Activated T-cell treated with anti-CD3 and anti-CD28 coated beads, Interleukin-2, amount 50 U/mL, for 72 hours (primary cell): ENCODE data around the gene PEX11G. TPM values are rescaled to one million over a fixed set of nuclear protein-coding genes. Genes with fewer than 3 reads are reported as not detected.
"Not testable (repeated sequence)": the region's sequence is repeated elsewhere in the genome, so short reads cannot be mapped to it uniquely, and the experiment has no call there.

Experiments used
- ATAC-seq, 2 donors: fragments of 150-1000 bp; cut with Tn5 transposase; replicated peaks in 1 of 2; 2 replicates each; pipeline ENCODE4 v1.10.0; 2021; ENCODE audit warnings: moderate library complexity in 2 of 2, mild to moderate bottlenecking in 1 of 2
- DNase-seq, 2 donors: peaks; one replicate each; pipeline ENCODE4 v3.0.0; 2021 to 2022; ENCODE audit warnings: mixed read lengths in 1 of 2
- H3K27ac Mint-ChIP-seq: one replicate; pipeline ENCODE4 v1.8.0; 2022; ENCODE audit warnings: mild to moderate bottlenecking, moderate library complexity, mixed read lengths
- H3K27me3 Mint-ChIP-seq: one replicate; pipeline ENCODE4 v1.8.0; 2022; ENCODE audit warnings: low read depth, mixed read lengths
- H3K36me3 Mint-ChIP-seq, 2 donors: one replicate each; pipeline ENCODE4 v1.8.0; 2022; ENCODE audit warnings: mixed read lengths in 2 of 2, mild to moderate bottlenecking in 1 of 2; ENCODE audit not compliant: insufficient read depth in 2 of 2
- H3K4me1 Mint-ChIP-seq: one replicate; pipeline ENCODE4 v1.8.0; 2022; ENCODE audit warnings: low read depth, mixed read lengths
- H3K4me3 Mint-ChIP-seq, 2 donors: one replicate each; pipeline ENCODE4 v1.8.0; 2022; ENCODE audit warnings: mild to moderate bottlenecking in 2 of 2, mixed read lengths in 2 of 2, moderate library complexity in 2 of 2
- H3K9me3 Mint-ChIP-seq, 2 donors: one replicate each; pipeline ENCODE4 v1.8.0; 2022; ENCODE audit warnings: mixed read lengths in 2 of 2
- total RNA-seq, 2 donors: library from RNA; stranded (reverse); gene quantifications; one replicate each; pipeline ENCODE4 v1.2.3, GENCODE V29; 2022

The PEX11G gene
- total RNA-seq, 2 donors from 2014 or later, result 1.1 to 3.4 TPM

DNA sequence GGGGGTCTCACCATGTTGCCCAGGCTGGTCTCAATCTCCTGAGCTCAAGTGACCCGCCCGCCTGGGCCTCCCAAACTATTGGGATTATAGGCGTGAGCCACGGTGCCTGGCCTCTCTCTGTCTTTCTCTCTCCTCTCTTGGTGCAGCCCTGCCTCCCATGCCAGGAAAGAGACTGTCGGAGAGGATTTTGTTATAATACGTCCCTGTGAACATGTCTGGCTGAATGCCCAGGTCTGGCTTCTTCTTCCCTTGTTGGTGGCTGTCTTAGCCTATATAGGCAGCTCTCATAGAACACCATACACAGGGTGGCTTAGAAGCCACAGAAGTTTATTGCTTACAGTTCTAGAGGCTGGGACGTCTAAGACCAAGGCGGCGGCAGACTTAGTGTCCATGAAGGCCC lies 46.4 kb downstream of the PEX11G start:
- Mint-ChIP-seq H3K9me3 (no peaks in the 10 kb centered on the region), H3K4me1 (no peaks in the 10 kb centered on the region), H3K4me3 (no peak overlapping the region), H3K27me3 (no peaks in the 10 kb centered on the region), H3K27ac (peak overlapping the region; percentile 66), H3K36me3 (peaks cover 3 to 12% of the 10 kb centered on the region in 2 donors)
- ATAC-seq (no peak), DNase-seq (no peak)

DNA sequence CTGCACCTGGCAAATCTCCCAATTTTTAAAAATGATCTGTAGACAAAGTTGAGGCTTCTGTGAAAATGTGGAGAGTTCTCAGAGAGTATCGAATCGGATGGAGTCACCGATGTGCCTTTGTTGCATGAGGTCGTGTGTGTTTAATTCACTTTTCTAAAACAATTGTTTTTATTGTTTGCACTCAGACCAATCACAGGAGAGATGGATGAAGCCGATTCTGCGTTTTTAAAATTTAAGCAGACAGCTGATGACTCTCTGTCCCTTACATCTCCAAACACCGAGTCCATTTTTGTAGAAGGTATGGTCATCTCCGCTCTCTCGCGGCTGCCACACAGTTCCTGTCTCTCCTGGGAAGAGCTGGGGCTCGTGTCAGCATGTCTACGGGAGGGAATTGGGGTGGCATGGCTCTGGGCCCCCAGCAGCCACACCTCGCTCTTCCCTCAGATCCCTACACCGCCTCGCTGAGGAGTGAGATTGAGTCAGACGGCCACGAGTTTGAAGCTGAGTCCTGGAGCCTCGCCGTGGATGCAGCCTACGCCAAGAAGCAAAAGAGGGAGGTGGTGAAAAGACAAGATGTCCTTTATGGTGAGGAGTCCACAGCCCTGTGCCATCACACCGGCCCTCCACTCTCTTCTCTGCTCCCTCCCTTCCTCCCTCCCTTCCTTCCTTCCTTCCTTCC lies 47.2 kb downstream of the PEX11G start:
- H3K36me3 Mint-ChIP-seq, result peaks cover 3 to 9% of the 10 kb centered on the region in 2 donors
- ATAC-seq (no peak), DNase-seq (no peak)
- no peaks in the 10 kb centered on the region for H3K9me3 Mint-ChIP-seq
- no peaks in the 10 kb centered on the region for H3K27me3 Mint-ChIP-seq
- no peak overlapping the region for H3K4me3 Mint-ChIP-seq
- no peak overlapping the region for H3K27ac Mint-ChIP-seq
- peaks cover 1% of the 10 kb centered on the region for H3K4me1 Mint-ChIP-seq

DNA sequence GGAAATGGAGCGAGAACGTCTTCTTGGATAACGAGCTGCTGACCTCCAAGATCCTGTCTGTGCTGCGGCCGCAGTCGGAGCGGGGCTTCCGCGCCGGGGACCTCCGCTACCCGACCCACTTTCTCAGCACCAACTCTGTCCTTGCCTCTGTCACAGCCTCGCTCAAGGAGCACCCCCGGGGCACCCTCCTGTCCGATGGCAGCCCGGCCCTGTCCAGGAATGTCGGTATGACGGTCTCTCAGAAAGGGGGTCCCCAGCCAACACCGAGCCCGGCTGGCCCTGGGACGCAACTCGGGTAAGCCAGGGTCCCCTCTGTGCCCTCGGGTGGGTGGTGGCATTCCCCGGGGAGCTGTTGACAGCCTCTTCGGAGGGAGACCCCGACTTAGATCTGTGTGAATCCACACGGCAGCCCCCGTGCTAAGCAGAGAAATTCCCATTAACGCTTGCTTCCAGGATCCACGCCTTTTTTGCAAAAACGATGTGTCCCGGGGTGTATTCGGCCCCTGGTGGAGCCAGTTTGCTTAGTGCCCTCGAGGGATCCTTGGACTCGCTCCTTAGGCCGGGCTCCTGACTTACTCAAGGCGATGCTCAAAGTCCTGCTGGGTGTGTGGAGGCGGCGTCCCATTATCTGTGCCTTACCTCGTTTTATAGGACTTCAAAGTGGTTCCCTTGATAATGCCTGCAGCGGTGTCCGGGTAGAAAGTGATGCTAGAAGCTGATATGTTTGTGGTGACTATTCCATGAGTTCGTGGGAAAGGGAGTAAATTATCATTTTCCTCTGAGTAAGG lies 48.5 kb downstream of the PEX11G start:
- no peak overlapping the region for H3K4me3 Mint-ChIP-seq
- H3K27me3 Mint-ChIP-seq, result no peaks in the 10 kb centered on the region
- H3K36me3 Mint-ChIP-seq, result peaks cover 3 to 9% of the 10 kb centered on the region in 2 donors
- ATAC-seq (no peak), DNase-seq (no peak)
- H3K27ac Mint-ChIP-seq, result no peak overlapping the region
- peaks cover 4% of the 10 kb centered on the region for H3K4me1 Mint-ChIP-seq
- no peaks in the 10 kb centered on the region for H3K9me3 Mint-ChIP-seq

DNA sequence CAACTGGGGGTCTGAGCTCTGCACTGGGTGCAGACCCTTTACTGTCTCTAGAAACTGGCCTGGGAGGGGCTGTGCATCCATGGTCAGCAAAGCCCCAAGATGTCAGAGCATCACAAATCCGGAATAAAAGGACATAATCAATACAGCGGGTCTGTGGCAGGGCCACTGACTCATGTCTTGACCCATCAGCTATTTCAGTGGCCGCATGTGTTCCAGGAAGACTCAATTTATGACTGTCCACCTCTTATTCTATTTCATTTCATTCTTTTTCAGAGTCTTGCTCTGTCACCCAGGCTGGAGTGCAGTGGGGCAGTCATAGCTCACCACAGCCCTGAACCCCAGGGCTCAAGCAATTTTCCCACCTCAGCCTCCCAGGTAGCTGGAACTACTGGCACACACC lies 53.2 kb downstream of the PEX11G start:
- Mint-ChIP-seq H3K27ac (peak overlapping the region; percentile 86), H3K36me3 (peaks cover 0 to 2% of the 10 kb centered on the region in 2 donors), H3K9me3 (no peaks in the 10 kb centered on the region), H3K4me3 (no peak overlapping the region), H3K27me3 (no peaks in the 10 kb centered on the region), H3K4me1 (peaks cover 4% of the 10 kb centered on the region)
- no peak for DNase-seq
- peak in 1 of 2 donors; percentile 32 for ATAC-seq

DNA sequence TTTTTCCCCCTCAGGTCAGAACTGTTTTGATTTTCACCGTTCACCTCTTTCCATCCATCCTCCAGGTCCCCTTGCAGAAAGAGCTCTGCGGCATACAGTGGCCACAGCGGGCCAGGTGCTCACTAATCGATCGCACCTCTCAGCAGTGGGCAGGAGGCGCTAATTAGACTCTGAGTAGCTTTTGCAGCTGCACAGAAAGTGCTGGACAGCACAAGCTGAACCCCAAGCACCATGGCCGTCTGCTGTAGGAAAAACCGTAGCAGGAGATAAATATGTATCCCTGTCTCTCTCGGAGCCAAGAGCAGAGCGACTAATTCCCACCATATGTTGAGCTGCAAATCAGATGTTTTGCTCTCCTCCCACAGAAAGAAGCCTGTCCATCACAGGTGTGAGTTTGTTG lies 54.4 kb downstream of the PEX11G start:
- H3K4me1 Mint-ChIP-seq, result peaks cover 4% of the 10 kb centered on the region
- peaks cover 0 to 2% of the 10 kb centered on the region in 2 donors for H3K36me3 Mint-ChIP-seq
- no peaks in the 10 kb centered on the region for H3K9me3 Mint-ChIP-seq
- DNase-seq (no peak), ATAC-seq (no peak)
- no peak overlapping the region for H3K4me3 Mint-ChIP-seq
- H3K27ac Mint-ChIP-seq, result peak overlapping the region; percentile 79
- H3K27me3 Mint-ChIP-seq, result no peaks in the 10 kb centered on the region

DNA sequence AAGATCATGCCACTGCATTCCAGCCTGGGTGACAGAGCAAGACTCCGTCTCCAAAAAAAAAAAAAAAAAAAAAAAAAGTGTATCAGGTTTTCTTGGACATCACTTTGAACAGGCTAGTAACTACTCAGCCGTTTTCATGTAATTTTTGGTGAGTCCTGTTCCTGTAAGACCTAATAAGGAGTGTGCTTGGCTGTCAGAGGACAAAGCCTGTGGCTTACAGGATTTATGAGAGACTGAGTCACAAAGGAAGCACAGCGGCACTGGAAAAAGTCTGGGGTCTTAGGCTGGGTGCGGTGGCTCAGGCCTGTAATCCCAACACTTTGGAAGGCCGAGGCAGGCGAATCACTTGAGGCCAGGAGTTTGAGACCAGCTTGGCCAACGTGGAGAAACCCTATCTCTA lies 55.4 kb downstream of the PEX11G start:
- not testable (repeated sequence) for H3K9me3 Mint-ChIP-seq, ATAC-seq, H3K4me1 Mint-ChIP-seq, H3K36me3 Mint-ChIP-seq, H3K4me3 Mint-ChIP-seq, DNase-seq, H3K27me3 Mint-ChIP-seq
- peak overlapping the region; percentile 63 for H3K27ac Mint-ChIP-seq

DNA sequence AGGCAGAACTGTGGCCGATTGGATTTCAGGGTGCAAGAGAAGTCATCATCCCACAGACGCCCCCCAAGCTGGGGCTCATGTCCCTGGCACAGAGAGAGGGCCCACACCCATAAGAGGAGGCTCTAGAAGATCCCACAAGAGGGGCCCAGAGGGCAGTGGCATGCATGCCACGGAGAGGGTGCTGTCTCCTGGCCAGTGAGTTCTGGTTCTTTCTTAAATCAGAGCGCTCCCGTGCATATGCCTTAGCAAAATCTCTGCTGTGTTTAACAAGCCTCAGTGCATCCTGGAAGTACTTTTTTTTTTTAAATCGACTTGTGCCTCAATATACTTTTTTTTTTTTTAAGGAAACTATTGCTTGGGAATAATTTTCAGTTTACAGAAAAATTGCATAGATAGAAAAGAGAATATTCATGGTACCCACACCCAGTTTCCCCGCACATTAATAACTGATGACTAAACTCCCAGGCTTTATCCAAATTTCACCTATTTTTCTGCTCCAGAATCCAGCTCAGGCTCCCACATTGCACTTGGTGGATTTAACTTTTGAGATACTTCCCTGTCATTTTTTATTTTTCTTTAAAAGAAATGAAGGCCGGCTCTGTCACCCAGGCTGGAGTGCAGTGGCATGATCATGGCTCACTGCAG lies 59.1 kb downstream of the PEX11G start:
- Mint-ChIP-seq H3K27ac (peak overlapping the region; percentile 51), H3K4me1 (peaks cover 29% of the 10 kb centered on the region), H3K4me3 (no peak overlapping the region), H3K9me3 (no peaks in the 10 kb centered on the region), H3K36me3 (peaks cover 0 to 2% of the 10 kb centered on the region in 2 donors), H3K27me3 (no peaks in the 10 kb centered on the region)
- no peak for ATAC-seq
- DNase-seq, result no peak

DNA sequence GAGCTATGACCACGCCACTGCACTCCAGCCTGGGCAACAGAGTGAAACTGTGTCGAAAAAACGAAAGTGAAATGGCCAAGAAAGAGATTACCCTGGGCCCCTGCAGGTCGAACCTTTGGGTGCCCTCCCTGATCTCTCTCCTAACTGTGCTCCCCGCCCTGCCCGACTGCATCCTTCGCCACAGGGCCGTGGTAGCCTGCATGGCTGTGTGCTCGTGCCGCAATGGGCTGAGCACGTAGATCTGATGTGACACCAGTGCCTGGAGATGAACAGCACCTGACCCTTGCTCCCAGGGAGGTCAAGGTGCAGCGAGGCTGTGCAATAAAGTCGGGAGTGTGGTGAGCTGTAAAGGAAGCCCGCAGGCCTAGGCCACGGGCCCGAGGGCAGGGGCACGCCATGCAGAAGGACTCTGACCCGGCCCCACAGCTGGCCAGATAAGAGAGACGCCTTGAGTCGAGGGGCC lies 60.2 kb downstream of the PEX11G start:
- no peaks in the 10 kb centered on the region for H3K9me3 Mint-ChIP-seq
- H3K27me3 Mint-ChIP-seq, result no peaks in the 10 kb centered on the region
- ATAC-seq (no peak), DNase-seq (no peak)
- H3K27ac Mint-ChIP-seq, result peak overlapping the region; percentile 94
- peaks cover 30% of the 10 kb centered on the region for H3K4me1 Mint-ChIP-seq
- H3K4me3 Mint-ChIP-seq, result peak overlapping the region; percentile 7 to 77
- H3K36me3 Mint-ChIP-seq, result peaks cover 0 to 2% of the 10 kb centered on the region in 2 donors

DNA sequence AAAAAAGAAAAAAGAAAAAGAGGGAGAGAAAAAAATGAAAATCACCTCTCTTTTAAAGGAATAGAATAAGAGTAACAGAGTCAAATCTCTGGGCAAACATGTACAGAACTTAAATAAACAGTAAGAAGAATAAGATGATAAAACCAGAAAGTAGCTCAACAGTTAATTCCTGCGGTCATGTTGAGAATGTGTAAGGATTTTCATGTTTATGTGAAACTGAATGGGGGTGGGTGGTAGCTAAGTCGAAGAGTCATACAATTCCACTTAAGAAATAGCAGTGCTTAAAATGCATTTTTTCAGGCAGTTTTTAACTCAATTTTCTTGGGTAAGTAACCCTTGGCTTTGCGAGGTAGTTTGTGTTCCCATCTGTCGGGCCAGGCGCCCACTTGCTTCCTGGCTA lies 60.9 kb downstream of the PEX11G start:
- Mint-ChIP-seq H3K9me3 (no peaks in the 10 kb centered on the region), H3K27me3 (no peaks in the 10 kb centered on the region), H3K27ac (peak overlapping the region; percentile 94), H3K4me3 (peak overlapping the region; percentile 26 to 77), H3K36me3 (peaks cover 0 to 2% of the 10 kb centered on the region in 2 donors), H3K4me1 (peaks cover 30% of the 10 kb centered on the region)
- DNase-seq (no peak), ATAC-seq (peak; percentile 31 to 59)

DNA sequence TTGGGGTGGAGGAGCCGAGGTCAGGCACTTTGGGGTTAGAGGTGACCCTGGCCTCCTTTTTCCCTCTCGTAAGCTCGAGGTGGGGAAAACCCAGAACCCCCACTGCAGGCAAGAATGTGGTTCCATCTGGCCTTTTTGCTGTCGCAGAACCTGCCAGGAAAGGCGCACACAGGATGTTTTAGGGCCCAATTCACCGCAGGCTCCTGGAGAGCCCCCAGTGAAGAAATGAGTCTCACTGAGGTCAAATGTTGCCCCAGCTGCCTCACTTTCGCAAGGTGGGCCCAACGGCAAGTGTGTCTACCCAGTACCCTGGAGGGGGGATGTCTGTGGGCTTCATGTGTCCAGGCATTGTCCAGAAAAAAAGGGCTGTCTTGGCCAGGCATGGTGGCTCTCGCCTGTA lies 61.8 kb downstream of the PEX11G start:
- Mint-ChIP-seq H3K36me3 (peaks cover under 1 to 5% of the 10 kb centered on the region in 2 donors), H3K4me3 (peak overlapping the region; percentile 59 to 73), H3K9me3 (no peaks in the 10 kb centered on the region), H3K27ac (peak overlapping the region; percentile 94), H3K27me3 (no peaks in the 10 kb centered on the region), H3K4me1 (peaks cover 34% of the 10 kb centered on the region)
- ATAC-seq, result peak; percentile 71 to 82
- DNase-seq, result peak; percentile 52 to 66

Other genes with a start within 250 kb of the PEX11G start
- gene INSR, start 194.6 kb downstream of the PEX11G start, total RNA-seq, result 1 to 10 TPM; 8.7 TPM
- 10 to 100 TPM; 32.8 to 42.7 TPM for gene ARHGEF18, start 140.1 kb downstream of the PEX11G start, total RNA-seq
- gene ZNF358, start 27.1 kb upstream of the PEX11G start, total RNA-seq, result 10 to 100 TPM; 13.6 to 14.1 TPM
- 10 to 100 TPM in 1 of 2 donors, 1 to 10 TPM in 1; 9.5 to 11.8 TPM for gene MCOLN1, start 33.6 kb upstream of the PEX11G start, total RNA-seq
- gene PNPLA6, start 46.7 kb upstream of the PEX11G start, total RNA-seq, result 100 to 1,000 TPM; 102 to 144 TPM
- 1 to 10 TPM; 1.7 to 2.0 TPM for gene CAMSAP3, start 106.8 kb upstream of the PEX11G start, total RNA-seq
- 10 to 100 TPM; 53.3 to 59.3 TPM for gene XAB2, start 140.5 kb upstream of the PEX11G start, total RNA-seq
- 10 to 100 TPM; 65.5 to 74.0 TPM for gene PET100, start 140.8 kb upstream of the PEX11G start, total RNA-seq
- gene PCP2, start 144.7 kb upstream of the PEX11G start, total RNA-seq, result 1 to 10 TPM; 1.9 to 2.2 TPM
- gene STXBP2, start 148.1 kb upstream of the PEX11G start, total RNA-seq, result 100 to 1,000 TPM; 132 TPM
- not detected for gene RETN, start 180.0 kb upstream of the PEX11G start, total RNA-seq
- gene MCEMP1, start 188.1 kb upstream of the PEX11G start, total RNA-seq, result not detected
- gene TRAPPC5, start 191.8 kb upstream of the PEX11G start, total RNA-seq, result 10 to 100 TPM; 73.0 to 78.2 TPM
- 1 to 10 TPM; 2.3 to 7.7 TPM for gene FCER2, start 213.1 kb upstream of the PEX11G start, total RNA-seq
- not detected for gene CLEC4G, start 243.1 kb upstream of the PEX11G start, total RNA-seq